Loucy (cell line): Measurements from ENCODE around the gene UBXN7.
"Not testable (repeated sequence)": the region's sequence is repeated elsewhere in the genome, so short reads cannot be mapped to it uniquely, and the experiment has no call there.

Experiments
- H2AFZ ChIP-seq: fragments of 200-600 bp; sonication (generic); 2 replicates; pipeline ENCODE4 v1.6.0; 2016; ENCODE audit warnings: antibody characterized with exemption, mild to moderate bottlenecking, low read length, moderate library complexity
- H3F3A ChIP-seq: fragments of 200-600 bp; 2 replicates; pipeline ENCODE4 v1.6.0; 2016; ENCODE audit warnings: antibody characterized with exemption, low read depth, mild to moderate bottlenecking
- H3K27me3 ChIP-seq: fragments of 200-600 bp; sonication (generic); 2 replicates; pipeline ENCODE4 v1.6.1; 2014; ENCODE audit warnings: low read length, mild to moderate bottlenecking; ENCODE audit not compliant: insufficient read depth, poor library complexity, severe bottlenecking
- H3K36me3 ChIP-seq: fragments of 200-600 bp; sonication (generic); 2 replicates; pipeline ENCODE4 v1.6.1; 2016; ENCODE audit warnings: low read length; ENCODE audit not compliant: insufficient read depth
- H3K4me1 ChIP-seq: fragments of 200-600 bp; sonication (generic); 2 replicates; pipeline ENCODE4 v1.5.1; 2014; ENCODE audit warnings: low read length, mild to moderate bottlenecking; ENCODE audit not compliant: insufficient read depth, poor library complexity, severe bottlenecking
- H3K4me2 ChIP-seq: fragments of 200-600 bp; sonication (generic); 2 replicates; pipeline ENCODE4 v1.6.0; 2014; ENCODE audit warnings: antibody characterized with exemption, low read length, low read depth, mild to moderate bottlenecking; ENCODE audit not compliant: poor library complexity, severe bottlenecking
- H3K4me3 ChIP-seq: fragments of 200-600 bp; sonication (generic); 2 replicates; pipeline ENCODE4 v1.5.1; 2014; ENCODE audit warnings: low read length, mild to moderate bottlenecking, mixed read lengths; ENCODE audit not compliant: poor library complexity, severe bottlenecking
- H3K79me2 ChIP-seq: fragments of 200-600 bp; sonication (generic); 2 replicates; pipeline ENCODE4 v1.6.1; 2014; ENCODE audit warnings: low read length; ENCODE audit not compliant: insufficient read depth
- H3K9ac ChIP-seq: fragments of 200-600 bp; sonication (generic); 2 replicates; pipeline ENCODE4 v1.6.0; 2014; ENCODE audit warnings: mild to moderate bottlenecking, low read depth, low read length, moderate library complexity; ENCODE audit not compliant: poor library complexity, severe bottlenecking
- H3K9me2 ChIP-seq: fragments of 200-600 bp; sonication (generic); replicated peaks from 2 replicates; pipeline ENCODE4 v1.6.1; 2016; ENCODE audit warnings: low read depth, low read length, mixed read lengths
- H3K9me3 ChIP-seq: fragments of 200-600 bp; sonication (generic); 2 replicates; pipeline ENCODE4 v1.6.1; 2014; ENCODE audit warnings: mild to moderate bottlenecking, antibody characterized with exemption, low read length, low read depth; ENCODE audit not compliant: insufficient read depth
- H4K20me1 ChIP-seq: fragments of 200-600 bp; sonication (generic); 2 replicates; pipeline ENCODE4 v1.6.0; 2014; ENCODE audit warnings: antibody characterized with exemption, low read length, mild to moderate bottlenecking; ENCODE audit not compliant: insufficient read depth, poor library complexity, severe bottlenecking
- EZH2phosphoT487 ChIP-seq: fragments of 200-600 bp; IDR thresholded peaks from 2 replicates; pipeline ENCODE4 v1.6.1; 2018; ENCODE audit warnings: antibody characterized with exemption, mild to moderate bottlenecking, moderate library complexity, borderline replicate concordance
- TF ChIP-seq, protein P1 (sequence below): fragments of 200-600 bp; sonication (generic); conservative IDR thresholded peaks from 2 replicates; pipeline ENCODE4 v1.5.1; 2014; ENCODE audit warnings: mild to moderate bottlenecking, antibody characterized with exemption, low read length

UBXN7 gene

DNA sequence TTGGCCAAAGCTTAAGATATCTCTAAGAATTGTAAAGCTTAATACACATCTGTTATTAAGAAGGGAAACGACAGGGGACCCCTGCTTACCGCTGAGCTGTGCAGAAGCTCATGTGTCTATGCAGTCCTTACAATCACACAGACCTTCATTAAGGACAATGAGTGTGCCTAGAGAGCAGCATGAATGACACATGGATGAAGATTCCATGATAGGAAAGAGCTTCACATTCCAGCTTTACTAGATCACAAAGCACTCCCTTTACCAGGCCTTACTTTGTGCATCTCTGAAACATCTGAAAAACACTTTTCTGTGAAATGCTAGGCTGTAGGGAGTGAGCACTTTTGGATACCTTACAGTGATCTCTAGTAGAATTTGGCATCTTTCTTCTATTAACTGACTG, 39.3 kb upstream of the UBXN7 start:
- TF ChIP-seq, protein P1, sequence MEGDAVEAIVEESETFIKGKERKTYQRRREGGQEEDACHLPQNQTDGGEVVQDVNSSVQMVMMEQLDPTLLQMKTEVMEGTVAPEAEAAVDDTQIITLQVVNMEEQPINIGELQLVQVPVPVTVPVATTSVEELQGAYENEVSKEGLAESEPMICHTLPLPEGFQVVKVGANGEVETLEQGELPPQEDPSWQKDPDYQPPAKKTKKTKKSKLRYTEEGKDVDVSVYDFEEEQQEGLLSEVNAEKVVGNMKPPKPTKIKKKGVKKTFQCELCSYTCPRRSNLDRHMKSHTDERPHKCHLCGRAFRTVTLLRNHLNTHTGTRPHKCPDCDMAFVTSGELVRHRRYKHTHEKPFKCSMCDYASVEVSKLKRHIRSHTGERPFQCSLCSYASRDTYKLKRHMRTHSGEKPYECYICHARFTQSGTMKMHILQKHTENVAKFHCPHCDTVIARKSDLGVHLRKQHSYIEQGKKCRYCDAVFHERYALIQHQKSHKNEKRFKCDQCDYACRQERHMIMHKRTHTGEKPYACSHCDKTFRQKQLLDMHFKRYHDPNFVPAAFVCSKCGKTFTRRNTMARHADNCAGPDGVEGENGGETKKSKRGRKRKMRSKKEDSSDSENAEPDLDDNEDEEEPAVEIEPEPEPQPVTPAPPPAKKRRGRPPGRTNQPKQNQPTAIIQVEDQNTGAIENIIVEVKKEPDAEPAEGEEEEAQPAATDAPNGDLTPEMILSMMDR, result no peak
- TF ChIP-seq EZH2phosphoT487, result no peak
- Histone ChIP-seq H3K4me2 (no peak overlapping the region), H3K4me1 (no peaks in the 10 kb centered on the region), H3K36me3 (peaks cover 88% of the 10 kb centered on the region), H4K20me1 (peaks cover 82% of the 10 kb centered on the region), H3K9me3 (no peaks in the 10 kb centered on the region), H3K27me3 (no peaks in the 10 kb centered on the region), H3K4me3 (no peak overlapping the region), H2AFZ (no peak overlapping the region), H3F3A (peaks cover 11% of the 10 kb centered on the region), H3K9ac (no peak overlapping the region), H3K79me2 (peaks cover 68% of the 10 kb centered on the region), H3K9me2 (no peaks in the 10 kb centered on the region)

DNA sequence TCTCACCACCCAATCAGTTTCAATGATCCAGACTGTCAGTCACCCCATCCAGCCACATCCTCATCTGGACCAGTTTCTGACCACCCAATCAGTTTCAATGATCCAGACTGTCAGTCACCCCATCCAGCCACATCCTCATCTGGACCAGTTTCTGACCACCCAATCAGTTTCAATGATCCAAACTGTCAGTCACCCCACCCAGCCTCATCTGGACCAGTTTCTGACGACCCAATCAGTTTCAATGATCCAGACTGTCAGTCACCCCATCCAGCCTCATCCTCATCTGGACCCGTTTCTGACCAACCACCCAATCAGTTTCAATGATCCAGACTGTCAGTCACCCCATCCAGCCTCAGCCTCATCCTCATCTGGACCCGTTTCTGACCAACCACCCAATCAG, 38.0 kb upstream of the UBXN7 start:
- H3K9me2 ChIP-seq, H3K27me3 ChIP-seq, H3K4me3 ChIP-seq, H2AFZ ChIP-seq, H3K9me3 ChIP-seq, H3K9ac ChIP-seq, H3K4me2 ChIP-seq, H3F3A ChIP-seq, H3K4me1 ChIP-seq: not testable (repeated sequence)
- Histone ChIP-seq H4K20me1 (peaks cover 81% of the 10 kb centered on the region), H3K79me2 (peaks cover 67% of the 10 kb centered on the region), H3K36me3 (peaks cover 79% of the 10 kb centered on the region)

DNA sequence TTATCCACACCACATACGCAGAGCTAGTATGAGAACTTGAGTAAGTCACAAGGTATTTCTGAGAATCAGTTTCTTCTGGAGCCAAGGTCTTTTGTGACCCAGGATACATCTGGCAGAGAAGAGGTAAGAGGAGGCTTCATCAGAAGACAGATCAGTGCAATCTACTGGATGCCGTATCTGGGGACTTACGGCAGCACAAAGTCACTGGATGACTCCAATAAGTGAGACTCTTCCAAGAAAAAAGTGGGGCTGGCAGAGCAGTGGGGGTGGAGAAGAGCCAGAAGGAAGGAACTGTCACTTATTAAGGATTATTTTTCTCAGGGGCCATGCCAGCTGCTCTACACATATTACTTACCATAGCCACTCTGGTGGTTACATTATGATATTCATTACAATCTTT, 31.6 kb upstream of the UBXN7 start:
- Histone ChIP-seq H2AFZ (no peak overlapping the region), H3K9ac (no peak overlapping the region), H3K27me3 (no peaks in the 10 kb centered on the region), H3K4me3 (no peak overlapping the region), H3K9me3 (no peaks in the 10 kb centered on the region), H3K4me2 (no peak overlapping the region), H3K36me3 (peaks cover 17% of the 10 kb centered on the region), H3K9me2 (no peaks in the 10 kb centered on the region), H3F3A (no peaks in the 10 kb centered on the region; the same call in 1 of the 2 replicates), H3K79me2 (peaks cover 15% of the 10 kb centered on the region; the same call in 1 of the 2 replicates), H4K20me1 (peaks cover 29% of the 10 kb centered on the region), H3K4me1 (no peaks in the 10 kb centered on the region)
- TF ChIP-seq, protein P1, result no peak
- no peak for TF ChIP-seq EZH2phosphoT487

DNA sequence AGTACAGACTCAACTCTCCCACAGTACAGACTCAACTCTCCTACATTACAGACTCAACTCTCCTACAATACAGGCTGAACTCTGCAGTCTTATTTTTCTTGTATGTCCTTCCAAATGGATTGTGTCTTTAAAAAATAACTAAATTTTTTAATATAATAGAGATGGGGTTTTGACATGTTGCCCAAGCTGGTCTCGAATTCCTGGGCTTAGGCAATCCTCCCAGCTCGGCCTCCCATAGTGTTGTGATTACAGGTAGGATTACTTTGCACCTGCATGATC, 31.2 kb upstream of the UBXN7 start:
- H3K9me2 ChIP-seq, result no peaks in the 10 kb centered on the region
- no peak overlapping the region for H3K4me2 ChIP-seq
- H3K79me2 ChIP-seq, result peaks cover 12% of the 10 kb centered on the region; the same call in 1 of the 2 replicates
- no peak for TF ChIP-seq EZH2phosphoT487
- TF ChIP-seq, protein P1, result no peak
- no peaks in the 10 kb centered on the region; the same call in 1 of the 2 replicates for H3F3A ChIP-seq
- H3K27me3 ChIP-seq, result no peaks in the 10 kb centered on the region
- H2AFZ ChIP-seq, result no peak overlapping the region
- H3K4me3 ChIP-seq, result no peak overlapping the region
- H4K20me1 ChIP-seq, result peaks cover 25% of the 10 kb centered on the region
- H3K36me3 ChIP-seq, result peaks cover 13% of the 10 kb centered on the region; the same call in 1 of the 2 replicates
- no peaks in the 10 kb centered on the region for H3K9me3 ChIP-seq
- H3K9ac ChIP-seq, result no peak overlapping the region
- no peaks in the 10 kb centered on the region for H3K4me1 ChIP-seq

DNA sequence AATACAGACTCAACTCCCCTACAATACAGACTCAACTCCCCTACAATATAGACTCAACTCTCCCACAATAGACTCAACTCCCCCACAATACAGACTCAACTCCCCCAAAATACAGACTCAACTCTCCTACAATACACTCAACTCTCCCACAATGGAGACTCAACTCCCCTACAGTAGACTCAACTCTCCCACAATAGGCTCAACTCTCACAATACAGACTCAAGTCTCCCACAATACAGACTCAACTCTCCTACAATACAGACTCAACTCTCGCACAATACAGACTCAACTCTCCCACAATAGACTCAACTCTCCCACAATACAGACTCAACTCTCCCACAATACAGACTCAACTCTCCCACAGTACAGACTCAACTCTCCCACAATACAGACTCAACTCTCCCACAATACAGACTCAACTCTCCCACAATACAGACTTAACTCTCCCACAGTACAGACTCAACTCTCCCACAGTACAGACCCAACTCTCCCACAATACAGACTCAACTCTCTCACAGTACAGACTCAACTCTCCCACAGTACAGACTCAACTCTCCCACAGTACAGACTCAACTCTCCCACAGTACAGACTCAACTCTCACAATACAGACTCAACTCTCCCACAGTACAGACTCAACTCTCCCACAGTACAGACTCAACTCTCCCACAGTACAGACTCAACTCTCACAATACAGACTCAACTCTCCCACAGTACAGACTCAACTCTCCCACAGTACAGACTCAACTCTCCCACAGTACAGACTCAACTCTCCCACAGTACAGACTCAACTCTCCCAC, 30.7 kb upstream of the UBXN7 start:
- H3K27me3 ChIP-seq, H3K4me1 ChIP-seq, H3K9ac ChIP-seq, H3K9me2 ChIP-seq, H3K79me2 ChIP-seq, H3K4me3 ChIP-seq, H3F3A ChIP-seq, H3K9me3 ChIP-seq, H3K4me2 ChIP-seq, H3K36me3 ChIP-seq, H2AFZ ChIP-seq: not testable (repeated sequence)
- peaks cover 20% of the 10 kb centered on the region for H4K20me1 ChIP-seq
